Measurements from ENCODE around the gene ALG8.

DNA sequence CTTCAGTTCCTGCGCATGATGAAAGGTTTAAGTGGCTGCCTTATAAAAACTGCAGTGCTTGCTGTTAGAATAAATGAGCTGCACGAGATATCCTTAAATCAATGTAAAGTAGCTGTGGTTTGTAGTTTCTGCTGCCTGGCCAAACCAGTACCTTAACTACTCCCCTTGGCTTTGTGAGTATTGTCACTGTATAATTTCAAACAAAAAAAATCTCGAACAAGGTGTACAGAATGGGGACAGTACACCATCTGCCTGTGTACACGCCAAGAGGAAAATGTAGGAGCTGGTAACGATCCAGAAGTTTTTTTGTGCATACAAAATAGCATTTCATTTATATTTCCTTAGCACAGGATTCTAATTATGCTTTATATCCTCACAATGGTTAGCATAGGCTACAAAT, 39.2 kb downstream of the ALG8 start:
- TF ChIP-seq, protein P1, sequence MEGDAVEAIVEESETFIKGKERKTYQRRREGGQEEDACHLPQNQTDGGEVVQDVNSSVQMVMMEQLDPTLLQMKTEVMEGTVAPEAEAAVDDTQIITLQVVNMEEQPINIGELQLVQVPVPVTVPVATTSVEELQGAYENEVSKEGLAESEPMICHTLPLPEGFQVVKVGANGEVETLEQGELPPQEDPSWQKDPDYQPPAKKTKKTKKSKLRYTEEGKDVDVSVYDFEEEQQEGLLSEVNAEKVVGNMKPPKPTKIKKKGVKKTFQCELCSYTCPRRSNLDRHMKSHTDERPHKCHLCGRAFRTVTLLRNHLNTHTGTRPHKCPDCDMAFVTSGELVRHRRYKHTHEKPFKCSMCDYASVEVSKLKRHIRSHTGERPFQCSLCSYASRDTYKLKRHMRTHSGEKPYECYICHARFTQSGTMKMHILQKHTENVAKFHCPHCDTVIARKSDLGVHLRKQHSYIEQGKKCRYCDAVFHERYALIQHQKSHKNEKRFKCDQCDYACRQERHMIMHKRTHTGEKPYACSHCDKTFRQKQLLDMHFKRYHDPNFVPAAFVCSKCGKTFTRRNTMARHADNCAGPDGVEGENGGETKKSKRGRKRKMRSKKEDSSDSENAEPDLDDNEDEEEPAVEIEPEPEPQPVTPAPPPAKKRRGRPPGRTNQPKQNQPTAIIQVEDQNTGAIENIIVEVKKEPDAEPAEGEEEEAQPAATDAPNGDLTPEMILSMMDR (IDR thresholded peaks at IDR 0.05) = no peak
- no peak for TF ChIP-seq POLR2A (IDR thresholded peaks at IDR 0.05)

Data from right lobe of liver (tissue), 4 donors.